HCT116 (cell line): ENCODE data around the gene ELFN1. TPM values are rescaled to one million over a fixed set of nuclear protein-coding genes. Genes with fewer than 3 reads are reported as not detected.

Experiments used
- ATAC-seq: fragments of 200-7000 bp; cut with Tn5 transposase; 2 replicates; pipeline ENCODE4 v1.9.1; 2020; ENCODE audit warnings: mild to moderate bottlenecking, moderate library complexity
- BruUV-seq: library from RNA; stranded (reverse); fragments of 400-500 nt; replicated peaks from 2 replicates; lab custom pipeline; 2021; lab: Mats Ljungman, UMichigan
- CTCF ChIA-PET: fragments of 300-600 bp; sonication (Branson Sonifier 250); formaldehyde crosslinking; loops from one replicate; lab custom pipeline; 2021; ENCODE audit warnings: antibody characterized with exemption; lab: Charles Lee
- POLR2A ChIA-PET: fragments of 300-600, 350-600 bp; sonication (Branson Sonifier 250); formaldehyde crosslinking; loops from one replicate; lab custom pipeline; 2021; ENCODE audit warnings: antibody characterized with exemption; lab: Charles Lee
- RAD21 ChIA-PET, 2 experiments: fragments of 300-600 bp; sonication (Branson Sonifier 250); formaldehyde crosslinking; loops; one replicate each; lab custom pipeline; 2023; ENCODE audit warnings: low total read pairs in 2 of 2; ENCODE audit not compliant: uncharacterized antibody in 2 of 2, unreplicated experiment in 2 of 2, low non-redundant PET in 1 of 2; lab: Charles Lee
- DNase-seq: peaks from one replicate; pipeline ENCODE4 v3.0.0-alpha.2; 2010; ENCODE audit warnings: low read depth, low spot score
- H2AFZ ChIP-seq: fragments of 200-600 bp; shearing (Covaris generic), sonication (generic); 2 replicates; pipeline ENCODE4 v1.6.1; 2017; ENCODE audit warnings: low read depth, mixed run types, mixed read lengths, antibody characterized with exemption, low read length; ENCODE audit not compliant: poor library complexity, severe bottlenecking
- H3K27ac ChIP-seq: 2 replicates; pipeline ENCODE4 v1.5.1; 2012; ENCODE audit warnings: low read depth, low read length
- H3K27me3 ChIP-seq: fragments of 200-600 bp; sonication (generic); 2 replicates; pipeline ENCODE4 v1.6.1; 2016; ENCODE audit warnings: mixed run types, low read length, mixed read lengths; ENCODE audit not compliant: insufficient read depth
- H3K36me3 ChIP-seq, 2 experiments: fragments of 200-500 bp in 1 of 2; fragments of 200-600 bp in 1 of 2; sonication (Bioruptor generic) in 1 of 2; sonication (generic) in 1 of 2; 2 replicates each; pipeline versions ENCODE4 v1.5.1 to v1.6.1; 2014 to 2016; ENCODE audit warnings: low read length in 2 of 2, inconsistent platforms in 1 of 2, mixed read lengths in 1 of 2, mixed run types in 1 of 2; ENCODE audit not compliant: insufficient read depth in 2 of 2, control insufficient read depth in 1 of 2
- H3K4me1 ChIP-seq, 2 experiments: fragments of 200-600 bp in 1 of 2; sonication (generic) in 1 of 2; 2 replicates each; pipeline versions ENCODE4 v1.5.1 to v1.6.1; 2012 to 2017; ENCODE audit warnings: low read length in 2 of 2, inconsistent platforms in 1 of 2, mild to moderate bottlenecking in 1 of 2, mixed read lengths in 1 of 2, mixed run types in 1 of 2, moderate library complexity in 1 of 2; ENCODE audit not compliant: insufficient read depth in 2 of 2, control insufficient read depth in 1 of 2
- H3K4me2 ChIP-seq: fragments of 200-600 bp; sonication (generic); 2 replicates; pipeline ENCODE4 v1.6.1; 2017; ENCODE audit warnings: mixed run types, low read length, mixed read lengths
- H3K4me3 ChIP-seq, 2 experiments: fragments of 200-600 bp in 1 of 2; sonication (generic) in 1 of 2; replicated peaks in 1 of 2; 2 replicates each; pipeline ENCODE4 v1.5.1; 2011 to 2016; ENCODE audit warnings: low read length in 2 of 2, control low read depth in 1 of 2, low read depth in 1 of 2, mild to moderate bottlenecking in 1 of 2, mixed read lengths in 1 of 2, mixed run types in 1 of 2
- H3K79me2 ChIP-seq: fragments of 200-600 bp; sonication (generic); 2 replicates; pipeline ENCODE4 v1.6.1; 2017; ENCODE audit warnings: mild to moderate bottlenecking, mixed run types, low read length, moderate library complexity, mixed read lengths; ENCODE audit not compliant: insufficient read depth
- H3K9ac ChIP-seq: fragments of 200-600 bp; sonication (generic); 2 replicates; pipeline ENCODE4 v1.6.1; 2016; ENCODE audit warnings: low read length, mixed read lengths
- H3K9me2 ChIP-seq: fragments of 200-600 bp; sonication (generic), shearing (Covaris generic); 2 replicates; pipeline ENCODE4 v1.6.1; 2017; ENCODE audit warnings: mixed run types, mild to moderate bottlenecking, moderate library complexity; ENCODE audit not compliant: insufficient read depth
- H3K9me3 ChIP-seq, 2 experiments: fragments of 200-500 bp in 1 of 2; fragments of 200-600 bp in 1 of 2; sonication (Bioruptor generic) in 1 of 2; sonication (generic) in 1 of 2; 2 replicates each; pipeline ENCODE4 v1.6.1; 2014 to 2017; ENCODE audit warnings: low read length in 2 of 2, mixed read lengths in 2 of 2, inconsistent platforms in 1 of 2, low read depth in 1 of 2, mild to moderate bottlenecking in 1 of 2, mixed run types in 1 of 2, moderate library complexity in 1 of 2; ENCODE audit not compliant: control insufficient read depth in 1 of 2, insufficient read depth in 1 of 2
- H4K20me1 ChIP-seq: fragments of 200-600 bp; sonication (generic), shearing (Covaris generic); 2 replicates; pipeline ENCODE4 v1.6.1; 2017; ENCODE audit warnings: mixed run types, mild to moderate bottlenecking, moderate library complexity; ENCODE audit not compliant: insufficient read depth
- CEBPB ChIP-seq: IDR thresholded peaks from 2 replicates; pipeline ENCODE4 v1.6.1; 2012; ENCODE audit warnings: low read depth
- CTCF ChIP-seq, 3 experiments: fragments of 200-600 bp in 1 of 3; sonication (generic) in 1 of 3; IDR thresholded peaks in 2 of 3; conservative IDR thresholded peaks in 1 of 3; 2 replicates each; pipeline ENCODE4 v1.5.1; 2012 to 2017; ENCODE audit warnings: low read depth in 2 of 3, low read length in 2 of 3, antibody characterized with exemption in 1 of 3, borderline replicate concordance in 1 of 3, control low read depth in 1 of 3, mild to moderate bottlenecking in 1 of 3, mixed read lengths in 1 of 3, mixed run types in 1 of 3, moderate library complexity in 1 of 3; ENCODE audit not compliant: insufficient read depth in 1 of 3
- EGR1 ChIP-seq: IDR thresholded peaks from 2 replicates; pipeline ENCODE4 v1.6.1; 2012; ENCODE audit warnings: low read depth
- ELF1 ChIP-seq: IDR thresholded peaks from 2 replicates; pipeline ENCODE4 v1.6.1; 2012; ENCODE audit warnings: low read depth, borderline replicate concordance
- EZH2phosphoT487 ChIP-seq: fragments of 200-600 bp; IDR thresholded peaks from 2 replicates; pipeline ENCODE4 v1.6.1; 2018; ENCODE audit warnings: antibody characterized with exemption, borderline replicate concordance
- FOSL1 ChIP-seq: IDR thresholded peaks from 2 replicates; pipeline ENCODE4 v1.6.1; 2012; ENCODE audit warnings: low read depth
- JUND ChIP-seq: IDR thresholded peaks from 2 replicates; pipeline ENCODE4 v1.6.1; 2012
- POLR2A ChIP-seq: IDR thresholded peaks from 2 replicates; pipeline ENCODE4 v1.7.0; 2011; ENCODE audit warnings: borderline replicate concordance; ENCODE audit not compliant: insufficient read depth, insufficient read length; ENCODE audit errors: extremely low read depth
- RAD21 ChIP-seq: IDR thresholded peaks from 2 replicates; pipeline ENCODE4 v1.6.1; 2012; ENCODE audit warnings: low read depth, mild to moderate bottlenecking
- REST ChIP-seq: IDR thresholded peaks from 2 replicates; pipeline ENCODE4 v1.6.1; 2012; ENCODE audit warnings: low read depth
- SIN3A ChIP-seq: IDR thresholded peaks from 2 replicates; pipeline ENCODE4 v1.6.1; 2012; ENCODE audit warnings: low read depth
- TCF7L2 ChIP-seq: IDR thresholded peaks from 2 replicates; pipeline ENCODE4 v1.7.0; 2011; ENCODE audit warnings: borderline replicate concordance, inconsistent platforms; ENCODE audit not compliant: insufficient read depth, insufficient read length; ENCODE audit errors: extremely low read depth
- YY1 ChIP-seq: IDR thresholded peaks from 2 replicates; pipeline ENCODE4 v1.6.1; 2011; ENCODE audit warnings: low read length, low read depth, moderate library complexity, mild to moderate bottlenecking; ENCODE audit not compliant: insufficient replicate concordance; ENCODE audit errors: extremely low read depth
- ZBTB33 ChIP-seq: IDR thresholded peaks from 2 replicates; pipeline ENCODE4 v1.6.1; 2011; ENCODE audit warnings: mild to moderate bottlenecking, low read length, moderate library complexity; ENCODE audit not compliant: insufficient replicate concordance; ENCODE audit errors: extremely low read depth
- ZFX ChIP-seq: fragments of 450-650 bp; IDR thresholded peaks from 2 replicates; pipeline ENCODE4 v1.6.1; 2017
- intact Hi-C: fragments of 100-400 bp; cut with micrococcal nuclease; formaldehyde crosslinking; loops from 2 replicates; pipeline ENCODE4 v1.10.0; 2022
- total RNA-seq: library from RNA; stranded (reverse); gene quantifications from one replicate; pipeline ENCODE4 v1.2.1, GENCODE V29; 2021; ENCODE audit not compliant: unreplicated experiment

Gene ELFN1
- total RNA-seq, 1 experiment from 2014 or later = 4.4 TPM

- no peak for TF ChIP-seq TCF7L2
- no peak for TF ChIP-seq JUND
These were observed 80.5 kb downstream of the ELFN1 start (continued) for GRCh38 chr7:1750541-1751021.

- Histone ChIP-seq H3K79me2 (no peaks in the 10 kb centered on the region), H3K4me1 (peaks cover 8 to 9% of the 10 kb centered on the region in 2 experiments; a peak in 3 of 4 replicates), H2AFZ (no peak overlapping the region), H3K9me2 (no peaks in the 10 kb centered on the region), H4K20me1 (no peaks in the 10 kb centered on the region), H3K27me3 (peaks cover 3% of the 10 kb centered on the region; the same call in 1 of the 2 replicates), H3K36me3 (no peaks in the 10 kb centered on the region), H3K4me2 (no peak overlapping the region), H3K4me3 (no peak overlapping the region), H3K9ac (no peak overlapping the region), H3K9me3 (no peaks in the 10 kb centered on the region), H3K27ac (no peak overlapping the region)
- BruUV-seq = no TSS peak
- intact Hi-C loops = no loop called here
- ChIA-PET CTCF (no interaction called here), RAD21 (no interaction called here), POLR2A (no interaction called here)
- ATAC-seq (no peak), DNase-seq (no peak)
- TF ChIP-seq TCF7L2 (no peak), CTCF (IDR thresholded peaks at IDR 0.05 in 2 of 3, conservative IDR thresholded peaks at IDR 0.05 in 1 of 3; ENCODE audit: borderline replicate concordance in 1 of 3, insufficient read depth in 1 of 3, low read depth in 2 of 3, low read length in 2 of 3) (no peak), POLR2A (no peak), ELF1 (no peak), SIN3A (no peak), FOSL1 (no peak), EGR1 (no peak), CEBPB (no peak), ZFX (no peak), REST (no peak), YY1 (no peak), RAD21 (no peak), ZBTB33 (no peak), EZH2phosphoT487 (no peak)
These were observed 82.0 kb downstream of the ELFN1 start for GRCh38 chr7:1752111-1752510.
